HCT116 (cell line): Measurements from ENCODE around the gene TLR8. TPM values are rescaled to one million over a fixed set of nuclear protein-coding genes. Genes with fewer than 3 reads are reported as not detected.

ENCODE experiments used
- ATAC-seq: fragments of 200-7000 bp; cut with Tn5 transposase; 2 replicates; pipeline ENCODE4 v1.9.1; 2020; ENCODE audit warnings: mild to moderate bottlenecking, moderate library complexity
- BruUV-seq: library from RNA; stranded (reverse); fragments of 400-500 nt; replicated peaks from 2 replicates; lab custom pipeline; 2021; lab: Mats Ljungman, UMichigan
- CTCF ChIA-PET: fragments of 300-600 bp; sonication (Branson Sonifier 250); formaldehyde crosslinking; loops from one replicate; lab custom pipeline; 2021; ENCODE audit warnings: antibody characterized with exemption; lab: Charles Lee
- POLR2A ChIA-PET: fragments of 300-600, 350-600 bp; sonication (Branson Sonifier 250); formaldehyde crosslinking; loops from one replicate; lab custom pipeline; 2021; ENCODE audit warnings: antibody characterized with exemption; lab: Charles Lee
- RAD21 ChIA-PET, 2 experiments: fragments of 300-600 bp; sonication (Branson Sonifier 250); formaldehyde crosslinking; loops; one replicate each; lab custom pipeline; 2023; ENCODE audit warnings: low total read pairs in 2 of 2; ENCODE audit not compliant: uncharacterized antibody in 2 of 2, unreplicated experiment in 2 of 2, low non-redundant PET in 1 of 2; lab: Charles Lee
- DNase-seq: peaks from one replicate; pipeline ENCODE4 v3.0.0-alpha.2; 2010; ENCODE audit warnings: low read depth, low spot score
- H2AFZ ChIP-seq: fragments of 200-600 bp; shearing (Covaris generic), sonication (generic); 2 replicates; pipeline ENCODE4 v1.6.1; 2017; ENCODE audit warnings: low read depth, mixed run types, mixed read lengths, antibody characterized with exemption, low read length; ENCODE audit not compliant: poor library complexity, severe bottlenecking
- H3K27ac ChIP-seq: 2 replicates; pipeline ENCODE4 v1.5.1; 2012; ENCODE audit warnings: low read depth, low read length
- H3K27me3 ChIP-seq: fragments of 200-600 bp; sonication (generic); 2 replicates; pipeline ENCODE4 v1.6.1; 2016; ENCODE audit warnings: mixed run types, low read length, mixed read lengths; ENCODE audit not compliant: insufficient read depth
- H3K36me3 ChIP-seq, 2 experiments: fragments of 200-500 bp in 1 of 2; fragments of 200-600 bp in 1 of 2; sonication (Bioruptor generic) in 1 of 2; sonication (generic) in 1 of 2; 2 replicates each; pipeline versions ENCODE4 v1.5.1 to v1.6.1; 2014 to 2016; ENCODE audit warnings: low read length in 2 of 2, inconsistent platforms in 1 of 2, mixed read lengths in 1 of 2, mixed run types in 1 of 2; ENCODE audit not compliant: insufficient read depth in 2 of 2, control insufficient read depth in 1 of 2
- H3K4me1 ChIP-seq, 2 experiments: fragments of 200-600 bp in 1 of 2; sonication (generic) in 1 of 2; 2 replicates each; pipeline versions ENCODE4 v1.5.1 to v1.6.1; 2012 to 2017; ENCODE audit warnings: low read length in 2 of 2, inconsistent platforms in 1 of 2, mild to moderate bottlenecking in 1 of 2, mixed read lengths in 1 of 2, mixed run types in 1 of 2, moderate library complexity in 1 of 2; ENCODE audit not compliant: insufficient read depth in 2 of 2, control insufficient read depth in 1 of 2
- H3K4me2 ChIP-seq: fragments of 200-600 bp; sonication (generic); 2 replicates; pipeline ENCODE4 v1.6.1; 2017; ENCODE audit warnings: mixed run types, low read length, mixed read lengths
- H3K4me3 ChIP-seq, 2 experiments: fragments of 200-600 bp in 1 of 2; sonication (generic) in 1 of 2; replicated peaks in 1 of 2; 2 replicates each; pipeline ENCODE4 v1.5.1; 2011 to 2016; ENCODE audit warnings: low read length in 2 of 2, control low read depth in 1 of 2, low read depth in 1 of 2, mild to moderate bottlenecking in 1 of 2, mixed read lengths in 1 of 2, mixed run types in 1 of 2
- H3K79me2 ChIP-seq: fragments of 200-600 bp; sonication (generic); 2 replicates; pipeline ENCODE4 v1.6.1; 2017; ENCODE audit warnings: mild to moderate bottlenecking, mixed run types, low read length, moderate library complexity, mixed read lengths; ENCODE audit not compliant: insufficient read depth
- H3K9ac ChIP-seq: fragments of 200-600 bp; sonication (generic); 2 replicates; pipeline ENCODE4 v1.6.1; 2016; ENCODE audit warnings: low read length, mixed read lengths
- H3K9me2 ChIP-seq: fragments of 200-600 bp; sonication (generic), shearing (Covaris generic); 2 replicates; pipeline ENCODE4 v1.6.1; 2017; ENCODE audit warnings: mixed run types, mild to moderate bottlenecking, moderate library complexity; ENCODE audit not compliant: insufficient read depth
- H3K9me3 ChIP-seq, 2 experiments: fragments of 200-500 bp in 1 of 2; fragments of 200-600 bp in 1 of 2; sonication (Bioruptor generic) in 1 of 2; sonication (generic) in 1 of 2; 2 replicates each; pipeline ENCODE4 v1.6.1; 2014 to 2017; ENCODE audit warnings: low read length in 2 of 2, mixed read lengths in 2 of 2, inconsistent platforms in 1 of 2, low read depth in 1 of 2, mild to moderate bottlenecking in 1 of 2, mixed run types in 1 of 2, moderate library complexity in 1 of 2; ENCODE audit not compliant: control insufficient read depth in 1 of 2, insufficient read depth in 1 of 2
- H4K20me1 ChIP-seq: fragments of 200-600 bp; sonication (generic), shearing (Covaris generic); 2 replicates; pipeline ENCODE4 v1.6.1; 2017; ENCODE audit warnings: mixed run types, mild to moderate bottlenecking, moderate library complexity; ENCODE audit not compliant: insufficient read depth
- CTCF ChIP-seq, 3 experiments: fragments of 200-600 bp in 1 of 3; sonication (generic) in 1 of 3; IDR thresholded peaks in 2 of 3; conservative IDR thresholded peaks in 1 of 3; 2 replicates each; pipeline ENCODE4 v1.5.1; 2012 to 2017; ENCODE audit warnings: low read depth in 2 of 3, low read length in 2 of 3, antibody characterized with exemption in 1 of 3, borderline replicate concordance in 1 of 3, control low read depth in 1 of 3, mild to moderate bottlenecking in 1 of 3, mixed read lengths in 1 of 3, mixed run types in 1 of 3, moderate library complexity in 1 of 3; ENCODE audit not compliant: insufficient read depth in 1 of 3
- ELF1 ChIP-seq: IDR thresholded peaks from 2 replicates; pipeline ENCODE4 v1.6.1; 2012; ENCODE audit warnings: low read depth, borderline replicate concordance
- EZH2 ChIP-seq: fragments of 200-600 bp; sonication (generic); IDR thresholded peaks from 2 replicates; pipeline ENCODE4 v1.6.1; 2017; ENCODE audit warnings: antibody characterized with exemption, mixed run types
- EZH2phosphoT487 ChIP-seq: fragments of 200-600 bp; IDR thresholded peaks from 2 replicates; pipeline ENCODE4 v1.6.1; 2018; ENCODE audit warnings: antibody characterized with exemption, borderline replicate concordance
- FOSL1 ChIP-seq: IDR thresholded peaks from 2 replicates; pipeline ENCODE4 v1.6.1; 2012; ENCODE audit warnings: low read depth
- JUND ChIP-seq: IDR thresholded peaks from 2 replicates; pipeline ENCODE4 v1.6.1; 2012
- MAX ChIP-seq: IDR thresholded peaks from 2 replicates; pipeline ENCODE4 v1.6.1; 2012
- POLR2A ChIP-seq: IDR thresholded peaks from 2 replicates; pipeline ENCODE4 v1.7.0; 2011; ENCODE audit warnings: borderline replicate concordance; ENCODE audit not compliant: insufficient read depth, insufficient read length; ENCODE audit errors: extremely low read depth
- POLR2AphosphoS5 ChIP-seq: IDR thresholded peaks from 2 replicates; pipeline ENCODE4 v1.6.1; 2011; ENCODE audit warnings: mild to moderate bottlenecking, low read depth, low read length, moderate library complexity
- RAD21 ChIP-seq: IDR thresholded peaks from 2 replicates; pipeline ENCODE4 v1.6.1; 2012; ENCODE audit warnings: low read depth, mild to moderate bottlenecking
- REST ChIP-seq: IDR thresholded peaks from 2 replicates; pipeline ENCODE4 v1.6.1; 2012; ENCODE audit warnings: low read depth
- SIN3A ChIP-seq: IDR thresholded peaks from 2 replicates; pipeline ENCODE4 v1.6.1; 2012; ENCODE audit warnings: low read depth
- SRF ChIP-seq: IDR thresholded peaks from 2 replicates; pipeline ENCODE4 v1.6.1; 2012; ENCODE audit warnings: low read depth
- TCF7L2 ChIP-seq: IDR thresholded peaks from 2 replicates; pipeline ENCODE4 v1.7.0; 2011; ENCODE audit warnings: borderline replicate concordance, inconsistent platforms; ENCODE audit not compliant: insufficient read depth, insufficient read length; ENCODE audit errors: extremely low read depth
- YY1 ChIP-seq: IDR thresholded peaks from 2 replicates; pipeline ENCODE4 v1.6.1; 2011; ENCODE audit warnings: low read length, low read depth, moderate library complexity, mild to moderate bottlenecking; ENCODE audit not compliant: insufficient replicate concordance; ENCODE audit errors: extremely low read depth
- ZNF274 ChIP-seq: fragments of 200-500 bp; sonication (Bioruptor generic); IDR thresholded peaks from 2 replicates; pipeline ENCODE4 v1.6.1; 2014; ENCODE audit warnings: mild to moderate bottlenecking, low read depth, low read length, inconsistent platforms
- intact Hi-C: fragments of 100-400 bp; cut with micrococcal nuclease; formaldehyde crosslinking; loops from 2 replicates; pipeline ENCODE4 v1.10.0; 2022
- total RNA-seq: library from RNA; stranded (reverse); gene quantifications from one replicate; pipeline ENCODE4 v1.2.1, GENCODE V29; 2021; ENCODE audit not compliant: unreplicated experiment

TLR8 gene
- total RNA-seq, 1 experiment from 2014 or later: not detected

DNA sequence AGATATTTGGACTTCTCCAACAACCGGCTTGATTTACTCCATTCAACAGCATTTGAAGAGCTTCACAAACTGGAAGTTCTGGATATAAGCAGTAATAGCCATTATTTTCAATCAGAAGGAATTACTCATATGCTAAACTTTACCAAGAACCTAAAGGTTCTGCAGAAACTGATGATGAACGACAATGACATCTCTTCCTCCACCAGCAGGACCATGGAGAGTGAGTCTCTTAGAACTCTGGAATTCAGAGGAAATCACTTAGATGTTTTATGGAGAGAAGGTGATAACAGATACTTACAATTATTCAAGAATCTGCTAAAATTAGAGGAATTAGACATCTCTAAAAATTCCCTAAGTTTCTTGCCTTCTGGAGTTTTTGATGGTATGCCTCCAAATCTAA lies 19.3 kb upstream of the TLR8 start:
- ATAC-seq (no peak), DNase-seq (no peak)
- Histone ChIP-seq H3K9me3 (no peaks in the 10 kb centered on the region), H3K27ac (no peak overlapping the region), H3K4me3 (no peak overlapping the region), H2AFZ (no peak overlapping the region), H3K9ac (no peak overlapping the region), H3K9me2 (no peaks in the 10 kb centered on the region), H3K4me2 (no peak overlapping the region), H3K4me1 (no peaks in the 10 kb centered on the region), H3K36me3 (no peaks in the 10 kb centered on the region), H4K20me1 (no peaks in the 10 kb centered on the region), H3K79me2 (no peaks in the 10 kb centered on the region), H3K27me3 (no peaks in the 10 kb centered on the region)
- CTCF ChIA-PET: no interaction called here
- POLR2A ChIA-PET: no interaction called here
- intact Hi-C loops: no loop called here
- RAD21 ChIA-PET: no interaction called here
- no TSS peak for BruUV-seq
- no peak for TF ChIP-seq TCF7L2
- no peak for TF ChIP-seq MAX
- no peak for TF ChIP-seq POLR2AphosphoS5
- TF ChIP-seq SRF: no peak
- no peak for TF ChIP-seq RAD21
- no peak for TF ChIP-seq CTCF (IDR thresholded peaks at IDR 0.05 in 2 of 3, conservative IDR thresholded peaks at IDR 0.05 in 1 of 3; ENCODE audit: borderline replicate concordance in 1 of 3, insufficient read depth in 1 of 3, low read depth in 2 of 3, low read length in 2 of 3)
- no peak for TF ChIP-seq EZH2
- no peak for TF ChIP-seq ZNF274
- TF ChIP-seq JUND: no peak
- no peak for TF ChIP-seq FOSL1
- no peak for TF ChIP-seq ELF1
- no peak for TF ChIP-seq SIN3A
- no peak for TF ChIP-seq YY1
- no peak for TF ChIP-seq POLR2A
- TF ChIP-seq REST: no peak; the same call in 1 of the 2 replicates
- TF ChIP-seq EZH2phosphoT487: no peak
